Immature natural killer cell (primary cell): ENCODE measurements around the gene CPTP. TPM values are rescaled to one million over a fixed set of nuclear protein-coding genes. Genes with fewer than 3 reads are reported as not detected.

ENCODE experiments used
- DNase-seq, 3 donors: peaks; one replicate each; pipeline ENCODE4 v3.0.0; 2022; ENCODE audit warnings: mixed read lengths in 1 of 3
- H3K27ac Mint-ChIP-seq, 6 donors: one replicate each; pipeline ENCODE4 v1.8.0; 2020; ENCODE audit warnings: mixed read lengths in 6 of 6, mild to moderate bottlenecking in 5 of 6, inconsistent platforms in 4 of 6, moderate library complexity in 3 of 6
- H3K27me3 Mint-ChIP-seq, 3 donors: one replicate each; pipeline ENCODE4 v1.8.0; 2020 to 2021; ENCODE audit warnings: low read depth in 3 of 3, mild to moderate bottlenecking in 3 of 3, mixed read lengths in 3 of 3, moderate library complexity in 3 of 3, inconsistent platforms in 1 of 3
- H3K36me3 Mint-ChIP-seq, 3 donors: one replicate each; pipeline ENCODE4 v1.8.0; 2020; ENCODE audit warnings: mixed read lengths in 3 of 3, inconsistent platforms in 2 of 3, mild to moderate bottlenecking in 2 of 3
- H3K4me1 Mint-ChIP-seq, 2 donors: one replicate each; pipeline ENCODE4 v1.8.0; 2020; ENCODE audit warnings: inconsistent platforms in 2 of 2, mild to moderate bottlenecking in 2 of 2, mixed read lengths in 2 of 2, moderate library complexity in 1 of 2
- H3K4me3 Mint-ChIP-seq, 5 donors: one replicate each; pipeline ENCODE4 v1.8.0; 2020; ENCODE audit warnings: mild to moderate bottlenecking in 5 of 5, mixed read lengths in 5 of 5, inconsistent platforms in 3 of 5, moderate library complexity in 3 of 5
- H3K9me3 Mint-ChIP-seq, 6 donors: one replicate each; pipeline ENCODE4 v1.8.0; 2020; ENCODE audit warnings: mild to moderate bottlenecking in 6 of 6, mixed read lengths in 6 of 6, inconsistent platforms in 4 of 6, moderate library complexity in 3 of 6
- polyA plus RNA-seq, 3 donors: library from polyadenylated mRNA; unstranded; fragments of 300-500 nt; fragmentation: Illumina TruSeq; gene quantifications; one replicate each; pipeline ENCODE4 v1.2.3, GENCODE V29; 2021

Gene CPTP
- polyA plus RNA-seq, 3 donors from 2014 or later, result 9.2 to 23.7 (median 10.5) TPM

GRCh38 chr1:1353389-1354151 lies 29.0 kb downstream of the CPTP start:
- H3K4me3 Mint-ChIP-seq, result no peak overlapping the region
- H3K4me1 Mint-ChIP-seq, result peaks cover 0 to 3% of the 10 kb centered on the region in 2 donors
- DNase-seq, result no peak
- H3K9me3 Mint-ChIP-seq, result no peaks in the 10 kb centered on the region
- no peaks in the 10 kb centered on the region for H3K36me3 Mint-ChIP-seq
- no peak overlapping the region for H3K27ac Mint-ChIP-seq
- peaks cover 3 to 6% (median 4%) of the 10 kb centered on the region in 3 donors for H3K27me3 Mint-ChIP-seq

GRCh38 chr1:1354271-1355247 lies 30.0 kb downstream of the CPTP start:
- no peak overlapping the region for H3K27ac Mint-ChIP-seq
- no peaks in the 10 kb centered on the region for H3K36me3 Mint-ChIP-seq
- no peak for DNase-seq
- H3K4me3 Mint-ChIP-seq, result peak overlapping the region in 1 of 5 donors; percentile 33
- H3K27me3 Mint-ChIP-seq, result peaks cover 5 to 6% (median 6%) of the 10 kb centered on the region in 3 donors
- H3K9me3 Mint-ChIP-seq, result no peaks in the 10 kb centered on the region
- H3K4me1 Mint-ChIP-seq, result peaks cover 0 to 3% of the 10 kb centered on the region in 2 donors

DNA sequence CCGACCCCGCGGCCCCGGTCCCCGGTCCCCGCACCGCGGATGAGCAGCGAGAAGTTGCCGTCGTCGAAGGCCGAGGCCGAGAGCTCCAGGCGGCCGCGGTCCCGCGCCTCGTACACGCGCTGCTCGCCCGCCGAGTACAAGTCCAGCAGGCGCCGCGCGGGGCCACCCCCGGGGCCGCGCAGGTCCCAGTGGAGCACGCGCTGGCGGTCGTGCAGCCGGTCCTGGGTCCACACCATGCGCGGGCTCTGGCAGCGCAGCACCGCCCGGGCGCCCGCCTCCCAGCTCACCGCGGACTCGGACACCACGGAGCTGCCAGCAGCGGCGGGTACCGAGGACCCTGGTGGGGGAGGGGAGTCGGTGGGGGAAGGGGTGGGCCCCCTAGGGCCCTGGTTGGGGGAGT lies 30.8 kb downstream of the CPTP start:
- Mint-ChIP-seq H3K4me1 (peaks cover 0 to 3% of the 10 kb centered on the region in 2 donors), H3K9me3 (no peaks in the 10 kb centered on the region), H3K36me3 (no peaks in the 10 kb centered on the region), H3K27ac (no peak overlapping the region), H3K4me3 (no peak overlapping the region), H3K27me3 (peaks cover 5 to 6% (median 6%) of the 10 kb centered on the region in 3 donors)
- peak in 1 of 3 donors; percentile 22 for DNase-seq

DNA sequence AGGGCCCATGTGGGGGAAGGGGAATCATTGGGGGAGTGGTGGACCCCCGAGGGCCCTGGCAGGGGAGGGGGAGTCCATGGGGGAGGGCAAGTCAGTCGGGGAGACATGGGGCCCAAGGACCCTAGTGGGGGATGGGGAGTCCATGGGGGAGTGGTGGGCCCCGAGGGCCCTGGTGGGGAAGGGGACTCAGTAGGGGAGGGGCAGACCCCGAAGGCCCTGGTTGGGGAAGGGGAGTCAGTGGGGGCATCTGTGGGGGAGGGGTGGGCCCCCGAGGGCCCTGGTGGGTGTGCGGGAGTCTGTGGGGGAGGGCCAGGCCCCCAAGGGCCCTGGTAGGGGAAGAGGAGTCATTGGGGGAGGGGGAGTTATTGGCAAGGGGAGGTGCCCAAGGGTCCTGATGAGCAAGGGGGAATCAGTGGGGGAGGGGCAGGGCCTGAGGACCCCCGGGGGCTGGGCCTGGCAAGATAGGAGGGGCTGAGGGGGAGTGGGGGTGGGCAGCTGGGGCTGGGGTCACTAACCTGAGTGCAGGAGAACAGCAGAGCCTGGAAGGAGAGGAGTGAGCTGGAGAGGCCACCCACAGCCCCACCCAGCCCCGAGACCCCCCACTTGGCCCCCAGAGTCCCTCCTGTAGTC lies 31.7 kb downstream of the CPTP start:
- Mint-ChIP-seq H3K36me3 (no peaks in the 10 kb centered on the region), H3K4me1 (peaks cover 0 to 3% of the 10 kb centered on the region in 2 donors), H3K9me3 (no peaks in the 10 kb centered on the region), H3K4me3 (no peak overlapping the region), H3K27ac (no peak overlapping the region), H3K27me3 (peaks cover 5 to 8% (median 6%) of the 10 kb centered on the region in 3 donors)
- no peak for DNase-seq

DNA sequence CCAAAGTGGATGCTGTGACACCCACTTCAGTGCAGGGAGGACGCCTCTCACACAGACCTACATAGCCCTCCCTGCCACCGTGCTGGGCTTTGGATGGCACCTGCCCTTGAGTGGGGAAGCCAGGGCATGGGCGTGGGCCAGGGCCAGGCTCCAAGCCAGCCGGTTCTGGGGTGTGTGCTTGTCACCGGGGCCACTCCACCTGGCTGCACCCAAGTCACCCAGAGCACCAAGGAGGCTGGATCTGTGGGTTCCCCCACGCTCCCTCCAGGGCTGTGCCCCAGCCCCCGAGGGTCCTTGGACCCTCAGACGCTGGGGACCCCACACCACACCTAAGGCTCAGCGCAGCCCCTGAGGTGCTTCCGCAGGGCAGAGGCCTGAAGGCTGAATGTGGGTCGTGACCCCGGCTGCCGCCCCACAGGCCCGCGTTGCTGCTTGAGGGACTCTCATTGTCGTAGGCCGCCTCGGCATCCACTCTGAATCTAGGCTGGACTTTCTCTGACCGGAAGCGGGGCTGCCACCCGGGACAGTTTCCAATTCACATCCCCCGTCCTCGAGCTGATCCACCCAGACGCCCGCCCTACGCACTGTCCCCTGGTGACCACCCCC lies 32.3 kb downstream of the CPTP start:
- Mint-ChIP-seq H3K4me1 (peaks cover 0 to 3% of the 10 kb centered on the region in 2 donors), H3K27me3 (peaks cover 5 to 8% (median 6%) of the 10 kb centered on the region in 3 donors), H3K27ac (no peak overlapping the region), H3K9me3 (no peaks in the 10 kb centered on the region), H3K4me3 (no peak overlapping the region), H3K36me3 (no peaks in the 10 kb centered on the region)
- no peak for DNase-seq

- no peak overlapping the region for H3K27ac Mint-ChIP-seq
- no peaks in the 10 kb centered on the region for H3K36me3 Mint-ChIP-seq
- no peak for DNase-seq
- H3K4me3 Mint-ChIP-seq, result no peak overlapping the region
- H3K9me3 Mint-ChIP-seq, result no peaks in the 10 kb centered on the region
- H3K27me3 Mint-ChIP-seq, result peaks cover 2 to 5% (median 5%) of the 10 kb centered on the region in 3 donors
- H3K4me1 Mint-ChIP-seq, result peaks cover 0 to 2% of the 10 kb centered on the region in 2 donors
These were observed 33.4 kb downstream of the CPTP start for GRCh38 chr1:1357871-1358432.

GRCh38 chr1:1358433-1359271 lies 34.0 kb downstream of the CPTP start, which contains the start of gene MXRA8:
Gene MXRA8 (minus strand): TSS chr1:1358555. CDS start chr1:1358504, 51 bp downstream.
- DNase-seq, result no peak
- Mint-ChIP-seq H3K9me3 (no peaks in the 10 kb centered on the region), H3K27me3 (peaks cover 2 to 5% (median 5%) of the 10 kb centered on the region in 3 donors), H3K36me3 (no peaks in the 10 kb centered on the region), H3K4me3 (no peak within 1 kb of the TSS), H3K4me1 (peaks cover 0 to 2% of the 10 kb centered on the region in 2 donors), H3K27ac (peak within 1 kb of the TSS in 1 of 6 donors; percentile 24)

DNA sequence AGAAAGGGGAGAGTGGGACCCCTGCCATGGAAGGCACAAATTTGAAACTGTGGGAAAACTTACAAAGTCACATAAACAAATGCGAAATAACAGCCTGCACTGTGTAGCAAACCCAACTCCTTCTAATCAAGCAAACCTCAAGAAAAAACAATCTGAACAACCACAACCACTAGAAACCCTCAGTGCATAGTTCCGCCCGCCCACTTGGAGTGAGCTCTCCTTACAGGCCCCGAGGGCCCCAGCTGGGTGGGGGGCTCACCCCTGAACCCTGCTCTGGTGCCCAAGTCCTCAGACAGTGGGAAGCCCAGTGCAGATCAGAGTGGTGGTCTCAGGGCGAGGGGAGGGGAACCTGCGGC lies 34.7 kb downstream of the CPTP start:
- Mint-ChIP-seq H3K27me3 (peaks cover 2 to 5% (median 5%) of the 10 kb centered on the region in 3 donors), H3K4me1 (no peaks in the 10 kb centered on the region), H3K36me3 (no peaks in the 10 kb centered on the region), H3K9me3 (no peaks in the 10 kb centered on the region), H3K4me3 (no peak overlapping the region), H3K27ac (peak overlapping the region in 1 of 6 donors; percentile 24)
- DNase-seq, result no peak

DNA sequence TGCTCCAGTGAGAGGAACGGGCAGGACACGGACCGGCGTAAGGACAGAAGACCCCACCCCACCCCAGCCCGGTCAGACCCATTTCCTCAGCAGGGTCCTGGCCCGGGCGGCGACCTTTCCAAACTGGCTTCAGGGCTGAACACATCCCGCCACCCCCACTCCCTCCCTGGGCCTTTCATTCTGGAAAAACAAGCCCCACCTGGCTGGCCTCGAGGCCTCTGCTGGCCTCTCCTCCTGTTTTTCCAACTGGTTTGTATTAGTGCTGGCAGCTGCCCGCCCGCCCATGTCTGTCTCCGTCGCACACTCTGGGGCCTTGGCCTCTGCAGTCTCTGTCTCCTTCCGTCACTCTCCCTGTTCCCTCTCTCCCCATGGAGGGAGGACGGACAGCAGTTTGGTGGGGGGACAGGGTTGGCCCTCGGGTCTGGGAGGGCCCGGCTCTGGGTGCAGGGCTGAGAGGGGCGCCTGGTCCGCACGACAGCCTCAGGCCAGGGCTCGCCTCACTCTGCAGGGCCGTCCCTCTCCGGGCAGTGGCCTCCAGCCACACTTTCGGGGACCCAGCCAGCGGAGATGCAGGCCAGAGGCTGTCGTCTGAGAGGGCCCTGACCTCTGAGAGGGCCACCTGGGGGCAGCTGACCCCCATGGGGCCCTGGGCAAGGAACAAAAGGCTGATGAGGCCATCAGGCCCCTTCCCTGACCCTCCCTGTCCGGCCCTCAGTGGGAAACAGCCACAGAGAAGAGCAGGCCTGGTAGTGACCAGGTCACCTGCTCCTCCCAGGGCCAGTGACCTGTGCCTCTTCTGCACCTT lies 35.3 kb downstream of the CPTP start:
- Mint-ChIP-seq H3K27me3 (peaks cover 2 to 5% (median 5%) of the 10 kb centered on the region in 3 donors), H3K27ac (no peak overlapping the region), H3K4me1 (no peaks in the 10 kb centered on the region), H3K9me3 (no peaks in the 10 kb centered on the region), H3K4me3 (no peak overlapping the region), H3K36me3 (no peaks in the 10 kb centered on the region)
- DNase-seq, result no peak

- no peaks in the 10 kb centered on the region for H3K36me3 Mint-ChIP-seq
- H3K4me1 Mint-ChIP-seq, result no peaks in the 10 kb centered on the region
- H3K4me3 Mint-ChIP-seq, result no peak overlapping the region
- H3K27ac Mint-ChIP-seq, result no peak overlapping the region
- DNase-seq, result no peak
- H3K9me3 Mint-ChIP-seq, result no peaks in the 10 kb centered on the region
- H3K27me3 Mint-ChIP-seq, result peaks cover 2 to 5% (median 5%) of the 10 kb centered on the region in 3 donors
These were observed 36.0 kb downstream of the CPTP start for GRCh38 chr1:1360506-1361169.

- H3K9me3 Mint-ChIP-seq, result no peaks in the 10 kb centered on the region
- H3K4me3 Mint-ChIP-seq, result no peak overlapping the region
- peaks cover 2 to 5% (median 5%) of the 10 kb centered on the region in 3 donors for H3K27me3 Mint-ChIP-seq
- no peaks in the 10 kb centered on the region for H3K4me1 Mint-ChIP-seq
- no peaks in the 10 kb centered on the region for H3K36me3 Mint-ChIP-seq
- H3K27ac Mint-ChIP-seq, result no peak overlapping the region
- DNase-seq, result no peak
These were observed 36.8 kb downstream of the CPTP start for GRCh38 chr1:1361233-1361981.
